Neutrophil (primary cell): ENCODE measurements around the gene CTXN1.

Experiments used
- H3K27ac ChIP-seq: fragments of 200-600 bp; sonication (generic); 2 replicates; pipeline ENCODE4 v1.5.1; 2016; ENCODE audit warnings: mild to moderate bottlenecking, moderate library complexity
- H3K27me3 ChIP-seq: fragments of 200-600 bp; sonication (generic); 2 replicates; pipeline ENCODE4 v1.6.0; 2016; ENCODE audit warnings: mild to moderate bottlenecking
- H3K36me3 ChIP-seq: fragments of 200-600 bp; sonication (generic); 2 replicates; pipeline ENCODE4 v1.5.1; 2017
- H3K4me1 ChIP-seq, 2 experiments: fragments of 200-600 bp in 1 of 2; sonication (generic) in 1 of 2; 1 replicate in 1 of 2; 2 replicates in 1 of 2; pipeline versions ENCODE4 v1.5.1 to v1.6.1; 2013 to 2016; ENCODE audit warnings: low read depth in 1 of 2, low read length in 1 of 2, mild to moderate bottlenecking in 1 of 2, moderate library complexity in 1 of 2; ENCODE audit not compliant: control insufficient read depth in 1 of 2, insufficient read depth in 1 of 2
- H3K4me3 ChIP-seq, 2 experiments: fragments of 200-600 bp in 1 of 2; sonication (generic) in 1 of 2; 1 replicate in 1 of 2; 2 replicates in 1 of 2; pipeline ENCODE4 v1.5.1; 2013 to 2016; ENCODE audit warnings: low read depth in 1 of 2, low read length in 1 of 2, mild to moderate bottlenecking in 1 of 2, moderate library complexity in 1 of 2
- H3K9me3 ChIP-seq: fragments of 200-600 bp; sonication (generic); 2 replicates; pipeline ENCODE4 v1.5.1; 2016
- TF ChIP-seq, protein P1 (sequence below): fragments of 200-600 bp; sonication (generic); IDR thresholded peaks from 2 replicates; pipeline ENCODE4 v1.5.1; 2016; ENCODE audit warnings: antibody characterized with exemption

The CTXN1 gene

DNA sequence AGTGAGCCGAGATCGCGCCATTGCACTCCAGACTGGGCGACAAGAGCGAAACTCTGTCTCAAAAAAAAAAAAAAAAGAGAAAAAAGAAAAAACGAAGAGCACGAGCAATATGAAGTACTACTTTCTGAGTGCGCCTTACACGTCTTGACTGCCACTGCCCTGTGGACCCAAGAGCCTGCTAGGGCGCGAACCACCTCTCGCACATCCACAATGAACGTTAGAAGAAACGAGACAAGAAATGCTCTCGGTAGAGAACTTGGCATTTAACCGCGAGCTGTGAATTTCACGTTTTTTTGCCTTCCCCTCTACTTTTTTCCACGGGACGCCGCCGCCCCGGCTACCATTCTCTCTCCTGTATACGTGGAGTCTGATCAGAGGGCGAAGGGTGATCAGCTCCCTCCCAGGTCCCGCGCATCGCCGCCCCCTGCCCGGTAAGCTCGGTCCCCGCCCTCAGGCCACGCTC lies 17.1 kb upstream of the CTXN1 start:
- peaks cover 17 to 23% of the 10 kb centered on the region in 2 experiments for H3K4me1 ChIP-seq
- peak overlapping the region; percentile 76 for H3K4me3 ChIP-seq
- peak overlapping the region; percentile 82 for H3K27ac ChIP-seq
- no peaks in the 10 kb centered on the region for H3K9me3 ChIP-seq
- no peaks in the 10 kb centered on the region for H3K36me3 ChIP-seq
- TF ChIP-seq, protein P1, sequence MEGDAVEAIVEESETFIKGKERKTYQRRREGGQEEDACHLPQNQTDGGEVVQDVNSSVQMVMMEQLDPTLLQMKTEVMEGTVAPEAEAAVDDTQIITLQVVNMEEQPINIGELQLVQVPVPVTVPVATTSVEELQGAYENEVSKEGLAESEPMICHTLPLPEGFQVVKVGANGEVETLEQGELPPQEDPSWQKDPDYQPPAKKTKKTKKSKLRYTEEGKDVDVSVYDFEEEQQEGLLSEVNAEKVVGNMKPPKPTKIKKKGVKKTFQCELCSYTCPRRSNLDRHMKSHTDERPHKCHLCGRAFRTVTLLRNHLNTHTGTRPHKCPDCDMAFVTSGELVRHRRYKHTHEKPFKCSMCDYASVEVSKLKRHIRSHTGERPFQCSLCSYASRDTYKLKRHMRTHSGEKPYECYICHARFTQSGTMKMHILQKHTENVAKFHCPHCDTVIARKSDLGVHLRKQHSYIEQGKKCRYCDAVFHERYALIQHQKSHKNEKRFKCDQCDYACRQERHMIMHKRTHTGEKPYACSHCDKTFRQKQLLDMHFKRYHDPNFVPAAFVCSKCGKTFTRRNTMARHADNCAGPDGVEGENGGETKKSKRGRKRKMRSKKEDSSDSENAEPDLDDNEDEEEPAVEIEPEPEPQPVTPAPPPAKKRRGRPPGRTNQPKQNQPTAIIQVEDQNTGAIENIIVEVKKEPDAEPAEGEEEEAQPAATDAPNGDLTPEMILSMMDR: no peak
- H3K27me3 ChIP-seq: no peaks in the 10 kb centered on the region

GRCh38 chr19:7941895-7942596 lies 16.1 kb upstream of the CTXN1 start:
- H3K4me1 ChIP-seq: peaks cover 17 to 23% of the 10 kb centered on the region in 2 experiments
- no peak overlapping the region for H3K4me3 ChIP-seq
- peaks cover 7% of the 10 kb centered on the region for H3K36me3 ChIP-seq
- no peak overlapping the region for H3K27ac ChIP-seq
- H3K9me3 ChIP-seq: no peaks in the 10 kb centered on the region
- TF ChIP-seq, protein P1: no peak
- no peaks in the 10 kb centered on the region for H3K27me3 ChIP-seq

DNA sequence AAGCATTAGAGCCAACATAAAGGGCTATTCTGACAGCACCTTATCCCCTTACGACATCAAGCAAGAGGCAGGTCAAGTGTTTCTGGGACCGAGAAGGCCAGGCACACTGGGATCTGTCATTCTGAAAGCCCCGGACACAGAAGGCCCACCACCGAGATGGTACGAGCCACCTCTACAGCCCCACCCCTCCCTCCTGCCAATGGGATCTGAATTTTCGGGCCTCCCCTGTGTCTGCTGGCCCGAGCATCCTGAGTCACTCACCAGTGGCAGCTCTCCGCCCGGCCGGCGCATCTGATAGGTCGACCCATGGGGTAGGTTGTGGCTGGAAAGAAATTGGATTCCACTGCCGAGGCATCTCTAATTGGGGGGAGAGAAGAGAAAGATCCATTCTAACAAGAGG lies 14.9 kb upstream of the CTXN1 start:
- H3K27ac ChIP-seq: no peak overlapping the region
- peaks cover 18% of the 10 kb centered on the region for H3K36me3 ChIP-seq
- H3K27me3 ChIP-seq: no peaks in the 10 kb centered on the region
- no peak overlapping the region for H3K4me3 ChIP-seq
- H3K9me3 ChIP-seq: no peaks in the 10 kb centered on the region
- TF ChIP-seq, protein P1: no peak
- peaks cover 17 to 23% of the 10 kb centered on the region in 2 experiments for H3K4me1 ChIP-seq

GRCh38 chr19:7934766-7935165 lies 8.8 kb upstream of the CTXN1 start:
- no peaks in the 10 kb centered on the region for H3K9me3 ChIP-seq
- no peak overlapping the region for H3K4me3 ChIP-seq
- H3K36me3 ChIP-seq: peaks cover 71% of the 10 kb centered on the region
- no peak overlapping the region for H3K27ac ChIP-seq
- TF ChIP-seq, protein P1: no peak
- H3K27me3 ChIP-seq: no peaks in the 10 kb centered on the region
- H3K4me1 ChIP-seq: no peaks in the 10 kb centered on the region

DNA sequence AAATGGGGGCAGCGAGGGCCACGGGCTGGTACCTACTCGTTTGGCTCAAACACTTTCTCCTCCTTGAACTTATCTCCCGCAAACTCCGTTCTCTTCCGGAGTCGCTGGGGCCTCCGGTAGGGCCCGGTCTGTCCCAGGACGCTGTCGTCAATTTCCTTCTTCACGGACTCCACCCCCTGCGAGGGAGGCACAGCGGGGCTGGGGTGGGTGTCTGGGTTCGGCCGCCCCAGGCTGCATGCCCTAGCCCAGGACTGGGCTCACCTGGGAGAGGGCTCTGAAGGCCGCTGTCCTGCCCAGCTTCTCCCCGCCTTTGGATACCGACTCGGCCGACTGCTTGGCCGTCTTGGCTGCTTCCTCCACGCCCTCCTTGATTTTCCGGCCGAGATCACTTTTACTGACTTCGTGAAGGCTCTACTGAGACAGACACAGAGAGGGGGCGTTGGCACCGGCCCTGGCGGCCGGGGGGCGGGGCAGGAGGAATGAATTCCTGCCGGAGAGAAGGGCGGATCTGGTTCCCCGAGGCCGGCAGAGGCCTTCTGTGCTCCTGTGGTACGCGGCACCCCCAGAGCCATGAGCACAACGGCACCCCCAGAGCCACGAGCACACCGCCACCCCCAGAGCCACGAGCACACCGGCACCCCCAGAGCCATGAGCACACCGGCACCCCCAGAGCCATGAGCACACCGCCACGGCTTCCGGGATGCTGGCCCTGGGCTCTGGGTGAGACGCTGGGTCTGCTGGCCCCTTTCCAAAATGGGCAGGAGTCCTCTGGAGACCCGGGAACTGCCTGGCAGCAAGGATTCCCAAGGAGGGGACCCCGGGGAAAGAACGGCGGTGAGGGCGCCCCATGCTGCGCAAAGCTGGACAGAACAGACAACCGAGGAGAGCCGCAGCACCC lies 8.1 kb upstream of the CTXN1 start:
- Histone ChIP-seq H3K4me1 (no peaks in the 10 kb centered on the region), H3K27me3 (no peaks in the 10 kb centered on the region), H3K4me3 (no peak overlapping the region), H3K9me3 (no peaks in the 10 kb centered on the region), H3K36me3 (peaks cover 71% of the 10 kb centered on the region), H3K27ac (no peak overlapping the region)
- TF ChIP-seq, protein P1: no peak
